GM19438 (cell line): Measurements from ENCODE around the gene PLEKHA8.

Source experiments
- ATAC-seq: cut with Tn5 transposase; IDR thresholded peaks from one replicate; pipeline ENCODE4 v1.9.1; 2021; ENCODE audit warnings: low read depth; ENCODE audit not compliant: unreplicated experiment

Gene PLEKHA8

GRCh38 chr7:30163231-30163894 is 135.2 kb downstream of the PLEKHA8 start:
- no peak for ATAC-seq

- no peak for ATAC-seq
Measured at GRCh38 chr7:30164567-30164966, 136.4 kb downstream of the PLEKHA8 start.

- ATAC-seq: no peak
Measured at GRCh38 chr7:30165590-30165989, 137.4 kb downstream of the PLEKHA8 start.

- no peak for ATAC-seq
Measured at GRCh38 chr7:30166155-30166840, 138.1 kb downstream of the PLEKHA8 start.

- no peak for ATAC-seq
Measured at GRCh38 chr7:30166841-30167235, 138.6 kb downstream of the PLEKHA8 start.

- ATAC-seq: no peak
Measured at GRCh38 chr7:30167901-30168300, 139.7 kb downstream of the PLEKHA8 start.

GRCh38 chr7:30168835-30169573 is 140.8 kb downstream of the PLEKHA8 start:
- ATAC-seq: no peak

GRCh38 chr7:30169579-30169978 is 141.4 kb downstream of the PLEKHA8 start:
- ATAC-seq: no peak

- no peak for ATAC-seq
Measured at GRCh38 chr7:30170476-30171205, 142.4 kb downstream of the PLEKHA8 start.

- no peak for ATAC-seq
Measured at GRCh38 chr7:30171766-30172447, 143.7 kb downstream of the PLEKHA8 start.

GRCh38 chr7:30172451-30172850 is 144.2 kb downstream of the PLEKHA8 start:
- no peak for ATAC-seq

- ATAC-seq: no peak
Measured at GRCh38 chr7:30173058-30173897, 145.1 kb downstream of the PLEKHA8 start.

- ATAC-seq: no peak
Measured at GRCh38 chr7:30175180-30175579, 147.0 kb downstream of the PLEKHA8 start.

- ATAC-seq: no peak
Measured at GRCh38 chr7:30175636-30176147, 147.5 kb downstream of the PLEKHA8 start.

GRCh38 chr7:30176463-30177109 is 148.4 kb downstream of the PLEKHA8 start:
- no peak for ATAC-seq

- no peak for ATAC-seq
Measured at GRCh38 chr7:30177186-30177585, 149.0 kb downstream of the PLEKHA8 start.

- ATAC-seq: no peak
Measured at GRCh38 chr7:30177965-30178364, 149.8 kb downstream of the PLEKHA8 start.

- ATAC-seq: peak; percentile 91
Measured at GRCh38 chr7:30178748-30179436, 150.7 kb downstream of the PLEKHA8 start.
